SU-DHL-6 (cell line): ENCODE data around the gene CYP4F2.
"Not testable (repeated sequence)": the region's sequence is repeated elsewhere in the genome, so short reads cannot be mapped to it uniquely, and the experiment has no call there.

Source experiments
- H2AFZ ChIP-seq: fragments of 200-600 bp; sonication (generic); 2 replicates; pipeline ENCODE4 v1.6.1; 2014; ENCODE audit warnings: low read depth, mild to moderate bottlenecking, moderate library complexity, mixed read lengths, antibody characterized with exemption, low read length; ENCODE audit not compliant: severe bottlenecking
- H3F3A ChIP-seq: fragments of 200-600 bp; shearing (Covaris generic); 2 replicates; pipeline ENCODE4 v1.6.0; 2016; ENCODE audit warnings: antibody characterized with exemption, mild to moderate bottlenecking; ENCODE audit not compliant: insufficient read depth
- H3K27ac ChIP-seq: fragments of 200-600 bp; sonication (generic); 2 replicates; pipeline ENCODE4 v1.5.1; 2016; ENCODE audit warnings: low read depth, mild to moderate bottlenecking, low read length, moderate library complexity, mixed read lengths
- H3K27me3 ChIP-seq: fragments of 200-600 bp; sonication (generic), shearing (Covaris generic); 2 replicates; pipeline ENCODE4 v1.6.0; 2014; ENCODE audit warnings: mild to moderate bottlenecking, low read length
- H3K36me3 ChIP-seq: fragments of 200-600 bp; sonication (generic); 2 replicates; pipeline ENCODE4 v1.6.1; 2014; ENCODE audit warnings: mild to moderate bottlenecking, low read length, mixed read lengths
- H3K4me2 ChIP-seq: fragments of 300-600, 200-600 bp; shearing (Covaris generic), sonication (generic); 2 replicates; pipeline ENCODE4 v1.6.0; 2014; ENCODE audit warnings: low read length, low read depth, mild to moderate bottlenecking; ENCODE audit not compliant: poor library complexity, severe bottlenecking
- H3K4me3 ChIP-seq: fragments of 200-600 bp; sonication (generic); 2 replicates; pipeline ENCODE4 v1.5.1; 2014; ENCODE audit warnings: antibody characterized with exemption, low read length, mild to moderate bottlenecking, mixed read lengths; ENCODE audit not compliant: insufficient read depth, poor library complexity, severe bottlenecking
- H3K79me2 ChIP-seq: fragments of 200-600 bp; sonication (generic); 2 replicates; pipeline ENCODE4 v1.6.1; 2014; ENCODE audit warnings: mild to moderate bottlenecking, low read length, moderate library complexity; ENCODE audit not compliant: insufficient read depth
- H3K9ac ChIP-seq: fragments of 200-600 bp; sonication (generic); 2 replicates; pipeline ENCODE4 v1.7.0; 2014; ENCODE audit warnings: mild to moderate bottlenecking, low read length
- H3K9me2 ChIP-seq: fragments of 200-600 bp; sonication (generic); replicated peaks from 2 replicates; pipeline ENCODE4 v1.6.1; 2014; ENCODE audit warnings: low read length; ENCODE audit not compliant: insufficient read depth
- H3K9me3 ChIP-seq: fragments of 200-600 bp; sonication (generic); 2 replicates; pipeline ENCODE4 v1.6.1; 2014; ENCODE audit warnings: low read length, mixed read lengths; ENCODE audit not compliant: insufficient read depth
- H4K20me1 ChIP-seq: fragments of 200-600 bp; sonication (generic); 2 replicates; pipeline ENCODE4 v1.6.1; 2014; ENCODE audit warnings: low read depth, mild to moderate bottlenecking, antibody characterized with exemption, low read length, moderate library complexity, mixed read lengths
- EZH2phosphoT487 ChIP-seq: fragments of 200-600 bp; sonication (generic), shearing (Covaris generic); conservative IDR thresholded peaks from 2 replicates; pipeline ENCODE4 v1.6.1; 2018; ENCODE audit warnings: mild to moderate bottlenecking, antibody characterized with exemption, low read length, moderate library complexity, mixed read lengths
- TF ChIP-seq, protein P1 (sequence below): fragments of 200-600 bp; sonication (generic); IDR thresholded peaks from one replicate; pipeline ENCODE4 v1.5.1; 2017; ENCODE audit warnings: antibody characterized with exemption, mild to moderate bottlenecking, low read length, moderate library complexity; ENCODE audit not compliant: insufficient read depth, poor library complexity, severe bottlenecking

Gene CYP4F2

DNA sequence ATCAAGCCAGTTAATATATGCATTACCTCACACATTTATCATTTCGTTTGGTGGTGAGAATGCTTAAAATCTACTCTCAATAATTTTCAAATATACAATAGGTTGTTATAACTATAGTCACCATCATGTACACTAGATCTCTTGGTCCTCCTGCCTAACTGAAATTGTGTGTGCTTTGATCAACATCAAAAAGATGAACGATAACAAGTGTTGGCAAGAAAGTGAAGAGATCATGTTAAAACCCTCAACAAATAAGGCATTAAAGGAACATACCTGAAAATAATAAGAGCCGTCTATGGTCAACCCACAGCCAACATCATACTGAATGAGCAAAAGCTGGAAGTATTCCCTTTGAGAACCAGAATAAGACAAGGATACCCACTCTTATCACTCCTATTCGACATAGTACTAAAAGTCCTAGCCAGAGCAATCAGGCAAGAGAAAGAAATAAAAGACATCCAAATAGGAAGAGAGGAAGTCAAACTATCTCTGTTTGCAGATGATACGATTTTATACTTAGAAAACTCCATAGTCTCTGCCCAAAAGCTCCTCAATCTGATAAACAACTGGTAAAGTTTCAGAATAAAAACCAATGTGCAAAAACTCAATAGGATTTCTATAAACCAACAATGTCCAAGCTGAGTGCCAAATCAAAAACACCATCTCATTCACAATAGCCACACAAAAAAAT lies 54.5 kb downstream of the CYP4F2 start:
- Histone ChIP-seq H2AFZ (no peak overlapping the region), H3K27me3 (no peaks in the 10 kb centered on the region), H3K4me2 (no peak overlapping the region), H3F3A (no peaks in the 10 kb centered on the region), H3K27ac (no peak overlapping the region), H4K20me1 (no peaks in the 10 kb centered on the region), H3K9ac (no peak overlapping the region), H3K9me3 (no peaks in the 10 kb centered on the region), H3K9me2 (no peaks in the 10 kb centered on the region), H3K4me3 (no peak overlapping the region), H3K79me2 (no peaks in the 10 kb centered on the region), H3K36me3 (no peaks in the 10 kb centered on the region)
- TF ChIP-seq, protein P1, sequence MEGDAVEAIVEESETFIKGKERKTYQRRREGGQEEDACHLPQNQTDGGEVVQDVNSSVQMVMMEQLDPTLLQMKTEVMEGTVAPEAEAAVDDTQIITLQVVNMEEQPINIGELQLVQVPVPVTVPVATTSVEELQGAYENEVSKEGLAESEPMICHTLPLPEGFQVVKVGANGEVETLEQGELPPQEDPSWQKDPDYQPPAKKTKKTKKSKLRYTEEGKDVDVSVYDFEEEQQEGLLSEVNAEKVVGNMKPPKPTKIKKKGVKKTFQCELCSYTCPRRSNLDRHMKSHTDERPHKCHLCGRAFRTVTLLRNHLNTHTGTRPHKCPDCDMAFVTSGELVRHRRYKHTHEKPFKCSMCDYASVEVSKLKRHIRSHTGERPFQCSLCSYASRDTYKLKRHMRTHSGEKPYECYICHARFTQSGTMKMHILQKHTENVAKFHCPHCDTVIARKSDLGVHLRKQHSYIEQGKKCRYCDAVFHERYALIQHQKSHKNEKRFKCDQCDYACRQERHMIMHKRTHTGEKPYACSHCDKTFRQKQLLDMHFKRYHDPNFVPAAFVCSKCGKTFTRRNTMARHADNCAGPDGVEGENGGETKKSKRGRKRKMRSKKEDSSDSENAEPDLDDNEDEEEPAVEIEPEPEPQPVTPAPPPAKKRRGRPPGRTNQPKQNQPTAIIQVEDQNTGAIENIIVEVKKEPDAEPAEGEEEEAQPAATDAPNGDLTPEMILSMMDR, result no peak
- no peak for TF ChIP-seq EZH2phosphoT487

DNA sequence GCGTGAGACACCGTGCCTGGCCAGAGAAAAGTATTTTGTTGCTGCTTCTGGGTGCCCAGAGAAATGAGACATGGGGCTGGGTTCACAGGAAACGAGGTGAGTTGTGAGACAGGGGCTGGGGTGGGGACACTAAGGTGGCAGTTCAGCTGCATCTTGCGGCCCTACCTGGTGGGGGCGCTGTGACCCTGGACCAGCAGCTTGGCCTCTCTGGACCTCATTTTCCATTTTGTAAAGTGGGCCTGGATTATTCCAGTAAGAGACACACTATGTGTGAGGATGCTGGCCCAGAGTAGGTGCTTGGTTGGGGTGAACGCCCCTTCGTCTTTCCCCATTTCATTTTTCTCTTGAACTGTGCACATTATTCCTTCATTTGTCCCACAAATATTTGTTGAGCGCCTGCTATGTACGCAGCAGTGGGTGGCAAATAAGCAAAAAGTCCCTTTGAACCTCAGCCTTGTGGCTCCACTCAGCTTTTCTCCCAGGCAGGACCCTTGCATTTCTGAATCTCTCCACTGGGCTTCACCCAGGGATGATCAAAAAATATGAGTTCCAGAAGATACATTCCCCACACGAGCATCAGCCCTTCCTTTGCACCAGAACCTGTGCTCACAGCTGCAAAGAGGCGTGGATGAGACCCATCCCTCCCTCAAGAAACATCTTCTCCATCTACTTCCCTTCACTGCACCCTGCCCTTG lies 55.9 kb downstream of the CYP4F2 start:
- no peaks in the 10 kb centered on the region for H3K27me3 ChIP-seq
- H3K9ac ChIP-seq, result no peak overlapping the region
- no peak overlapping the region for H3K4me2 ChIP-seq
- H3K79me2 ChIP-seq, result no peaks in the 10 kb centered on the region
- no peak for TF ChIP-seq EZH2phosphoT487
- no peaks in the 10 kb centered on the region for H3K9me2 ChIP-seq
- no peaks in the 10 kb centered on the region for H3K36me3 ChIP-seq
- no peaks in the 10 kb centered on the region for H3K9me3 ChIP-seq
- H4K20me1 ChIP-seq, result no peaks in the 10 kb centered on the region
- no peak overlapping the region for H3K27ac ChIP-seq
- no peak overlapping the region for H2AFZ ChIP-seq
- no peak overlapping the region for H3K4me3 ChIP-seq
- H3F3A ChIP-seq, result no peaks in the 10 kb centered on the region

DNA sequence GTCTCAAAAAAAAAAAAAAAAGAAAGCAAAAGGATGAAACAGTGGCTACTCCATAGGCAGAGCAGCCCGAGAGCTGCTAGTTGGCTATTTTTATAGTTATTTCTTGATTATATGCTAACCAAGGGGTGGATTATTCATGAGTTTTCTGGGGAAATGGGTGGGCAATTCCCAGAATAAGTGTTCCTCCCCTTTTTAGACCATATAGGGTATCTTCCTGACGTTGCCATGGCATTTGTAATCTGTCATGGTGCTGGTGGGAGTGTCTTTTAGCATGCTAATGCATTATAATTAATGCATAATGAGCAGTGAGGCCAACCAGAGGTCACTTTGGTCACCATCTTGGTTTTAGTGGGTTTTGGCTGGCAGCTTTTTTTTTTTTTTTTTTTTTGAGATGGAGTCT lies 57.0 kb downstream of the CYP4F2 start:
- Histone ChIP-seq H3K36me3 (no peaks in the 10 kb centered on the region), H3K9ac (no peak overlapping the region), H3K4me3 (no peak overlapping the region), H3K9me3 (no peaks in the 10 kb centered on the region), H3K27me3 (no peaks in the 10 kb centered on the region), H2AFZ (no peak overlapping the region), H3K79me2 (no peaks in the 10 kb centered on the region), H3K27ac (no peak overlapping the region), H3K4me2 (no peak overlapping the region), H3F3A (no peaks in the 10 kb centered on the region), H3K9me2 (no peaks in the 10 kb centered on the region), H4K20me1 (no peaks in the 10 kb centered on the region)
- TF ChIP-seq, protein P1, result no peak
- no peak for TF ChIP-seq EZH2phosphoT487

DNA sequence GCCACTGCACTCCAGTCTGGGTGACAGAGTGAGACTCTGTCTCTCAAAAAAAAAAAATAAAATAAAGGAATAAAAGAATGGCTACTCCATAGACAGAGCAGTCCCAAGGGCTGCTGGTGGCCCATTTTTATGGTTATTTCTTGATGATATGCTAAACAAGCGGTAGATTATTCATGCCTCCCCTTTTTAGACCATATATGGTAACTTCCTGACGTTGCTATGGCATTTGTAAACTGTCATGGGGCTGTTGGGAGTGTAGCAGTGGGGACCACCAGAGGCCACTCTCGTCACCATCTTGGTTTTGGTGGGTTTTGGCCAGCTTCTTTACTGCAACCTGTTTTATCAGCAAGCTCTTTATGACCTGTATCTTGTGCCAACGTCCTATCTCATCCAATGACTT lies 58.0 kb downstream of the CYP4F2 start:
- not testable (repeated sequence) for H3K4me3 ChIP-seq, H3F3A ChIP-seq, H3K9ac ChIP-seq, H3K36me3 ChIP-seq, H3K79me2 ChIP-seq, H4K20me1 ChIP-seq, H3K9me2 ChIP-seq, H3K27ac ChIP-seq, H2AFZ ChIP-seq, H3K4me2 ChIP-seq, H3K27me3 ChIP-seq, H3K9me3 ChIP-seq
